Activated CD8-positive, alpha-beta memory T cell treated with anti-CD3 and anti-CD28 coated beads, Interleukin-2, amount 50 U/mL, for 1 hour (primary cell): ENCODE measurements around the gene BICDL1.

Experiments
- DNase-seq: peaks from one replicate; pipeline ENCODE4 v3.0.0-alpha.2; 2020; ENCODE audit errors: extremely low read depth

BICDL1 gene

DNA sequence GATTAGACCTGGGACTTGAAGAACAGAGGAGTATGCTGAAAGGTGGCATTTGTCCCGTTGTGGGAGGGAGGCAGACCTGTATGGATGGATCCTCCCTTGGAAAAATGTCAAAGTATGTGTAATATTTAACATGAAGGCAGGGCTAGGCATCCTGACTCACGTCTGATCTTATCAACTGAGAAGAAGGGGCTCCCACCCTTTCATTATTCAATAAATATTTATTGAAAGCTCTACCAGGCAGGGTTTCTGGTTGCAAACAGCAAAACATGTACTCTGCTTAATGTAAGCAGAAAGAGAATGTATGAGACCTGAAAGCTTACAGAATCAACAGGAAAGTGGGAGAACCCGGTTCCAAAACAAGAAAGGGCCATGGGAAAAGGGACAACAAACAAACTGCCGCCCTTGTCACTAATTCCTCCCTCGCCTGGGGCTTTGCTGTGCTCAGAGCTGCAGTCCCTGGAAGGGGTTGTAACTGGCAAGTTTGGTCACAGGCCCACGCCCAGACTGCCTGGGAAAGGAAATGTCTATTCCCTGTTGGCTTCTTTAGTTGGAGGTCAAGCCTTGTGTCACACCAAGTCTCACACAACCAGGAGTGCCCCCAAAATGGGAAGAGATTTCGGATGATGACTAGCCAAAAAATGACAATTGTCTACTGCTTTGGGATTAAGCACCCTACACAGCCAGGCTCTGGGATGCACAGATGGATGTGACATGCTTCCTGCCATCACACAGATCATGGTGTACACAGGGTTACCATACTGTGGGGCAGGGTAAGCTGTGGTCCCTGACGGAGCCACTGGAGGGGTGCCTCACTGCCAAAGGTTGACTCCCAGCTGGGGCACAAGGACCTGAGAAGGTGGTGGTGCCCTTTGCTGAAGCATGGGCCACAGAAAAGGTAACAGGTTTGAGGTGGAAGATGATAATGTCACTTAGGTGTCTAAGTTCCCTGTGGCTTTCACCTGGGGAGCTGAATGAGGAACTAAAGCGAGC is 90.7 kb downstream of the BICDL1 start:
- no peak for DNase-seq

DNA sequence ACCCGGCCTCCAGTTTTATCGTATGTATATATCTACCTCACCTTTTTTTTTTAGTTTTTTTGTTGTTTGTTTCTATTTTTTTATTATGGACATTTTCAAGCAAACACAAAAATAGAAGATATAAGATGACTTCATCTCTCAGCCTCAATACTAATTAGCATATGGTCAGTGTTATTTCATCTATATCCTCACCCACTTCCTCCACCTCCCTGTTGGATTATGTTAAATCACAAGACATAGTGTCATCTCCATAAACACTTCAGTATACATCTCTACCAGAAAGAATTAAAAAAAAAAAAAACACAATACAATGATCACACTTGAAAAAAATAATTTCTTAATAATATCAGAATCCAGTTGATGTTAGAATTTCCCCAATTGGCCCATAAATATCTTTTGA is 92.6 kb downstream of the BICDL1 start:
- DNase-seq, result no peak

DNA sequence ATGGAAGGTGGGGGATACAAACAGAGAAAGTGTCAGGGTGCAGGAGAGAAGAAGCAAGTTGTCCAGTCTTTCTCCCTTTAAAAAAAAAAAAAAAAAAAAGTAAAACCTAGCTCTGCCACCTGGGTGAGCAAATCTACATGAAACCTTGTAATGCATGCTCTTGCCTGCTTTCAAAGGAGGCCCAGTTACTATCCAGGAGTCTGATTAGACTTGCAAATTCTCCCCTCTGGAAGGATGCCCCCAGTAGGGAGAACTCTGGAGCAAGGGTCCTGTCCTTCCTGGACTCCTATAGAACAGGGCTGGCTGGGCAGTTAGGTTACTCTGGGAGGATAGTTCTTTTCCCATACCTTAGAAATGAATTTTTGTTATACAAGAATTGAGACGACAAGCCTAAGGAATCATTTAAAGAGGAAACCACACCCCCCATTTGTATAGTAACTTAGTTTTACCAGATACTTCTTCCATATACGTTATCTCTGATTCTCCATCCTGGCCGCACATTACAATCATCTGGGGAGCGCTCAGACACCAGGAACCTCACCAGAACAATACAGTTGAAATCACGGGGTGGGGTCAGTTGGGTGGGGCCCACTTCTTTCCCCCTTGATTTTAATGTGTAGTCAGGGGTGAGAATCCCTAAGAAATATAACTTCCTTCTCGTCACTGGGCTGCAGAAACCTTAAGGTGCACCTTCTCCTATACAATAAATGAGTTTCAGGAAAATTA is 97.0 kb downstream of the BICDL1 start:
- no peak for DNase-seq

DNA sequence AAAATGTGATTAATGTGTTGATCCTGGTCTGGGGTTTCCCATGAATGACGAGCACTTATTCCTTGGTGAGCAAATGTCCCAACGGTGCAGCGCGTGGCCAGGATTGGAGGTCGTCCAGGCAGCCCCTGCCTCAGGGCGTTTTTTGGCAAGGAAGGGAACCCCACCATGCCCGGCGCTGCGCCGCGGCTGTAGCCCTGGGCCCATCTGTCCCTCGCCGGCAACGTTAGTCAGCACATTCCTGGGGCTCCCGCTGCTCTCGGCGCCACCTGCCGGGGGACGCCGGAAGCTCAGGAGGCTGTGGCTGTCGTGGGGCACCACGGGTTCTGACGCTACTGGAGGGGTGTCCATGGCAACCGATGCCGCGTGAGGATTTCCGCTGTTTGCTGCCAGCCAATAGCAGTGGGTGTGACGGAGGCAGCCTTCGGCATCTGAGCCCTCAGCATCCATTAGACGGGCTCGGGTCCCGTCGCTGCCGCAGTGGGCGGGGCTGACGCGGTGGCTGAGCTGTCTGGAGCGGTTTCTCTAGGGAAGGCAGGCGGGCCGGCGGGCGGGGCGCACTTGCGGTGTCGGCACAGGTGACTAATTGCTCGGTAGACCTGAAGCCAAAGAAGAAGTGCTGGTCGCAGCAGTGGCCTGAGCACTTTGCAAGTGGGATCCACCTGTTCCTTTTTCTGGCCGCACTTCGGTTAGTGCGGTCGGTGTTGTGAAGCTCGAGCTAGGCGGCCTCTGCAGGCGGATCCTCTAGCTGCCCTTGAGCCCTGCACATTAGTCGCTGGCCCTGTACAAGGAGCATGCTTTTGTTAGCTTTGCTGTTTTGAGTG is 98.0 kb downstream of the BICDL1 start:
- peak; percentile 99 for DNase-seq

DNA sequence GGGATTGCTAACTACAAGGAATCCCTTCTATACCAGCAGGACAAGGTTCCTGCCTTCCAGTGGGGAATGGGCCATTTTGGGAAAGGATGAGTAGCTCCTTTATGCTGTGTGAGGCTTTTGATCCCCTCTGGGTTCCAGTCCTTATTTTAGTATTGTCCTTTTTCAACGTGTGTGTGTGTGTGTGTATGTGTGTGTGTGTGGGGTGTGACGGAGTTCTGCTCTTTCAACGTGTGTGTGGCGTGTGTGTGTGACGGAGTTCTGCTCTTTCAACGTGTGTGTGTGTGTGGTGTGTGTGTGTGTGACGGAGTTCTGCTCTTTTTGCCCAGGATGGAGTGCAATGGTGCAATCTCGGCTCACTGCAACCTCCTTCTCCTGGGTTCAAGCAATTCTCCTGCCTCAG is 100.1 kb downstream of the BICDL1 start:
- no peak for DNase-seq

DNA sequence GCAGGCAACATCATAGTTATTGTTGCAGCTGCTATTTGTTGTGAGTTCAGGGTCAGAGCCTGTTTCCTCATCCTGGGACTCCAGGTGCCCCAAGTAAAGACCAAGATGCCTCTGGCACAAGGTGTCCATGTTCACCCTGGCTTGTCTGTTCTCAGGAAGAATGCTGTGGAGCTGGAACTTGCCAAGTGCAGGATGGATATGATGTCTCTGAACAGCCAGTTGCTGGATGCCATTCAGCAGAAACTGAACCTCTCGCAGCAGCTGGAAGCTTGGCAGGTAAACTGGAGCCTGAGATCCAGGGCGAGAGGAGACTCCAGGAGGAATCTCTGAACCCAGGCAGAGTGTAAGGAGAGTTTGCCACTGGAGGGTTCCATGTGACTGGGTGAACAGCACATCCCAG is 100.8 kb downstream of the BICDL1 start:
- no peak for DNase-seq

DNA sequence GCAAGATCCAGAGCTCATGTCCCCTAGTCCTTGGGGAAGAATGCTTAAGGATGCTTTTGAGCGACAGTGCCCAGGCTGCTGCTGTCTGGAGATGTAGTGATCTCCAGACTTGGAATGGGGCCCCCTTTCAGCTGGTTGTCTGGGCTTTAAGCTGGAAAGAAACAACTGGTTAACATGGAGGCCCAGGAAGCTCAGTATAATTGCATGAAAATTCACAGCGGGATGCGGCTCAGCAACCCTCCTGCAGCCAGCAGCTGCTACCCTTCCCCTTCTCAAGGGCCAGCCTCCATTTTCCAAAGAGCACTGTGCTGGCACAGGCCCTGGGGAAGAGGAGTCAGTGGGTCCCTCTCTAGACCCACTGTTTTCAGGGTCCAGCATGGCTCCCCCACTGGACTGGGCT is 101.2 kb downstream of the BICDL1 start:
- no peak for DNase-seq

DNA sequence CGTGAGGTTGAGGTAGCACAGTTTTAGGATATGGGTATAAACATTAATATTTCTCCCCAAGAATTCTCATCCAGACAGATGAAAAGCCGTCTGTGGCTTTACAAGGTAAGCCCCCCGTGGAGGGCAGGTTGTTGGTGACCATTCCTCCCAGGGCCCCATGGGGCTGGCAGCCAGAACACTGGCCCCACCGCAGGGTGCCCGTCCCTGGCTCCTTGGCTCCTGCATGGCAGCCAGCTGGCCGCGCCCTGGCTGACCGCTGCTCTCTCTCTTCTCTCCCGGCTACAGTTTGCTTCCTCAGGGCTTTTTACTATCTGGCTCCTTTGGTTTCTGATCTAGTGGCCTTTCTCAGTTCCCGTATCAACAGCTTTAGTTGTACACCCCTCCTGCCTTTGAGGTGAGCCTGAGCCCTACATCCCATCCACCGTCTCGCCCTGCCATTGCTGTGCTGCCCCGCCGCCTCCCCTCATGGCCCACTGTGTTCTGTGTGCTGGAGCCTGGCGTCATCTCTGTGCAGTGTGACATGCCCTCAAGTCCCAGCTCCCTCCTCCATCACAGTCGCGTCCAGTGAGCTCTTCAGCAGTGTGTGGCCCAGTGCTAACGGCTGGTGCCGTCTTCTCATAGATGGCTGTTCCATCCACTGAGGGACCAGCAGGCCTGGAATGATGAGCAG is 101.7 kb downstream of the BICDL1 start:
- no peak for DNase-seq

DNA sequence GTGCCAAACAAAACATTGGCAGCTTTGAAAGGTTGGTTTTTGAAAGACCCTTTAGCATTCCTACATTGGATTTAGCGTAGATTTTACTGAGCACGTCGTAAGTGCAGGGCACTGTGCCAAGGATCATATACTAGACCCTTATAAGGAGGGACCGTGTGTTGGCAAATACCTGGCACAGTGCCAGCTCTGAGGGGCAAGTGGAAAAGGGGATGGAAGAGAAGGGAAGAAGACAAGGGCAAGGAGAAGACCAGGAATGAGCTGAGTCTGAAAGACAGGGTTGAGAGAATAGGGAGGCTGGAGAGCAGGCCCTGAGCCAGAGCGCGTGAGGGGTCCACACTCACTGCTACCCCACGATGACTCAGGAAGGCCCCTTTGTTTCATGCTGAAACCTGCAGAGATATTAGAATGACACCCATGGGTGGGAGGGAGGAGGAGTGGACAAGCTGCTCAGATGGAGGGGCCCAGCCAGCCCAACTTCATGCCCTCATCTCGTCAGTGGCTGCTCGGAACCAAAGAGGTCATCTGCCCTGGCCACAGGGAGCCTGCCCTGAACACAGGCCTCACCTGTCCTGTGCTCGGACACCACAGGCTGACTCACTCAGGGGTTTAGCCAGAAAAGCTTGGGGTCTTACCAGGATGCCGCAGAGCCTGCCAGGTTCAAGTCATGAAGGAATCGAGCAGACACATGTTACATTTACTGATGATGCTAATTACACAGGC is 102.5 kb downstream of the BICDL1 start:
- no peak for DNase-seq

DNA sequence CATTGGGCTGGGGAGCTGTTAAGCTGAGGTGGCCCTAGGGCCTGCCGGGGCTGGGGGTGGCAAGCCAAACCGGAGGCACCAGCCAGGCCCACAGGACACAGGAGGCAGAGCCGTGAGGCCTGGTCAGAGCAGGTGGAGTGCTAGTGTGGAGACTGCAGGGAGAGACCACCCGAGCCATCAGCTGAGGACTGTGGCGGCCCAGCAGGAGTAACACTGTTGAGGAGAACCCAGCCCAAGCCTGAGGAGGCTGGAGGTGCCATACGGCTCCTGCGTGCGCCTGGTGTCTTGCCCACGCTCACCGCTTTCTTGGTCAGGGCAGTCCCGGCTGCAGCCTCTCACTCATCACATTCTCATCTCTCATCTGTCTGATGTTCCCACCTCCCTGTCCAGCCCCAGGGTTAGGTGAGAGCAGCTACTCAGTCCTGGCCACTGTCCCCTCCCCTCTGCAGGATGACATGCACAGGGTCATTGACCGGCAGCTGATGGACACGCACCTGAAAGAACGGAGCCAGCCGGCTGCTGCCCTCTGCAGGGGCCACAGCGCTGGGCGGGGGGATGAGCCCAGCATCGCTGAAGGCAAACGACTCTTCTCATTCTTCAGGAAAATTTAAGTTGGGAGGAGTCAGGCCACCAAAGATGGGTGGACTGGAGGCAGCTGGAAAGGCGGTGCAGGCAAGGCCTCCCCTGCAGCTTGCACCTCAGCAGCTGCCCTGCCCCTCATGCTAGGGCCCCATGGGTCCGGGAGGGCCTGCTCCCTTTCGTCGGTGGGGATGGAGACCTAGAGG is 103.7 kb downstream of the BICDL1 start:
- DNase-seq, result no peak

DNA sequence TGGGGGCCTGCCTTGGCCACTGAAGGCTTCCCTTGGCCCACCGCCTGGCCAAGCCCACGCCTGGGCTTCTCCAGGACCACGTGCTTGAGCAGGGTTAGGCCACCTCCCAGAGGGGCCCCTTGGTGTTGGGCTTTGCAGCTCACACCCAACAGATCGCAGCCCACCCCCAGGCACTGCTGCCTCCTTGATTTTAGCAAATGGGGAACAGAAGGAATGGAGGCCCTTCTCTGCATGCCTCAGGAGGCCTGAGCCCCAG is 104.2 kb downstream of the BICDL1 start:
- no peak for DNase-seq

DNA sequence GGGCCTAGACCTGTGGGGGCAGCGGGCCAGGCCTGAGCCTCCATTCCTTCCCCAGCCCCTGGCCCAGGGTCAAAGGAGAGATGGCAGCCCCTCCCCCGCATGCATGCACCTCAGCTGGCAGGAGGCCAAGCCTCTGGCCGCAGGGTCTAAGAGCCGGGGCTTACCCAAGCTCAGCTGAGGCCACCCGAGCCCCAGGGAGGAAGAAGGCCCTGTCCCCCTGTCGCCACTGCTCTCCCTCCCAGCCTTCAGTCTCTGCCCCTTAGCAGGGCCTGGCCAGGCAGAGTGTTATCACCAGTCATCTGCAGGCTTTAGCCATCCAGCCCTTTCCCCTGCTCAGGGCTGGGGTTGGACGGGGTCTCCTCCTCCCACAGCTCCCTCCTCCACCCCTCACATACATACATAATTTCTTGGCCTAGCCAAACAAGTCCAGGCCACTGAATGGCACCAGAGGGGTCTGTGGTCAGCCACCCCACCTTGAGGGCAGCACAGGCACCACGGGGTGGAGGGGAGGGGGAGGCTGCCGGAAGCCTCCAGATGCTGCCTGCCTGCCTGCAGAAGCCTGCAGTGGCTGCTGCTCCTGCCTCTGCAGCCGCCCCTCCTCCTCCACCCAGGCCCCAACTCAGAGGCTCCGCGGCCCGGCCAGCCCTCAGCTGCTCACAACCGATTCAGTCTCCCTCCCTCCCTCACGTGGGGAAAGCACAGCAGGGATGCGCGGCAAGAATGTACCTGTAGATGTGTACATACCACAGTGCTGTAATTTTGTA is 104.7 kb downstream of the BICDL1 start:
- DNase-seq, result no peak

DNA sequence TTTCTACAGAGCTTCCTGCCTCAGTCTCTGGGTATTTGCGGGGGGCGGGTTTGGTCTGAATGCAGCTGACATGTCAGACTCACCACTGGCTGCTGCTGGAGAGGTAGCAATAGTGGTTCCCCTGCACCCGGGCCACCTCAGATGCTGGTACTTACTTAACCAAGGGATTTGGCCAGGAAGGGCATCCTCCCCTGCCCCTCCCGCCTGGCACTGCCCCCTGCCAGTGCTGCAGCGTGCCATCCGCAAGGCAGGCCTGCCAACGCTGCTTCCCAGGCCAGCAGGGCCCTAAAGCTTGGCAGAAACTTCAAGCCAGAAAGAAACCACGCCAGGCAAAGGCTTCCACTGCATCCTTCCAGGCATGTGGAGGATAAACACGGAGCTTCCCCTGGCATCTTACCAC is 105.4 kb downstream of the BICDL1 start:
- no peak for DNase-seq

DNA sequence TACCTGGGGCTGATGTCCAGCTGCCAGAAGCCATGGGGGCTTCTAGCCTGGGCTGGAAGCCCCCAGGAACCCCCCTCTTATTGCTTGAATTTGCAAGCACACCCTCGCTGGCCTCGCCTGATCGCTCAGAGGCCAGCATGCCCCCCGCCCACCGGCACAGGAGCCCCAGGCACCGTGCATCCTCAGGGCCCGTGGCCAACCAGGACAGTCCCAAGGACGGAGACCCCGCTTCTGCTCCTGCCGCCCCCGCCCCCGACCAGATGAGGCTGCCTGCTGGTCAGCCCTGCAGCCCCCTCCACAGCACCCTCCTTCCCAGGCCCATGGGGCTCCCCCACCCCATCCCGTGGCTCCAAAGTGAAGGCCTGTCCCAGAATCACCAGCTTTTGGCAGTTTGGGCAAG is 106.3 kb downstream of the BICDL1 start:
- DNase-seq, result no peak

DNA sequence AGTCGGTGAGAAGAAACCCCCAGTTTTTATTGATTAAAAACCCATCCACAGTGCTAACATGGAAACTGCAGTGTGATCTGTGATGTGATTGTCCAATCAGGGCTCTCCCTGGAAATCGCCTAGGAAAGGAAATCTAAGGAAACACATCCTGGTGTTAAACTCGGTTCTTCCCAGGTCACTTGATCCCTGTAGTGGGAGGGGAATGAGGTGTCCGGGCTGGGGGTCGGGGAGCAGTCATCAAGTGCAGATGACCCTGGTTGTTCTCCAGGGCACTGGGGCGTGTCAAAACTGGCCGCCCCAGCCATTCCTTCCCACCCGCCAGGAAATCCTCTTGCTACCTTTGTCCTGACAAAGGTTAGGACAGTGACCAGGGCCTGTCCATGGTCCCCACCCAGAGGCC is 106.7 kb downstream of the BICDL1 start:
- DNase-seq, result no peak

DNA sequence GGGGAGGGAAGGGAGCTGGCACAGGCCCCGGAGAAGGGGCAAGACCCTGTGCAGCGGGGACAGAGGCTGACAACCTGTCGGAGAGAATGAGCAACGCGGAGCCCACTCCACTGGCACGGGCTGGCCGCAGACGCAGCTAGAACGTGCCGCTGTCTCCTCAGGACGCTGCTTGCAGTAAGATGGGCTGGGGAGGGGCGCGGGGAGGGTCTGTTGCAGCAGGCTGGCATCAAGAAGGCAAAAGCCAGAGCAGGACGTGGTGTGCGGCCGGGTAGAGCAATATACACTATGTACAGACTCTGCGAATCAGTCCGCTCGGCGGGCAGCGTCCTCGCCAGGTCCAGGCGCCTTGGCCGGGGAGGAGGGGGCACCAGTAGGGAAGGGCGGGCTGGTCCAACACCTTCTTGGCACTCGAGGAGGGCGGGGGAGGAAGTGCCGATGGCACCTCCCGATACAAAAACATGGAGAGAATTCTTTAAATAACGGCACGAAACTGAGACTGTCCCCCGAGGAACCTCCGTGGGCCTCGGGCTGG is 107.7 kb downstream of the BICDL1 start:
- no peak for DNase-seq

DNA sequence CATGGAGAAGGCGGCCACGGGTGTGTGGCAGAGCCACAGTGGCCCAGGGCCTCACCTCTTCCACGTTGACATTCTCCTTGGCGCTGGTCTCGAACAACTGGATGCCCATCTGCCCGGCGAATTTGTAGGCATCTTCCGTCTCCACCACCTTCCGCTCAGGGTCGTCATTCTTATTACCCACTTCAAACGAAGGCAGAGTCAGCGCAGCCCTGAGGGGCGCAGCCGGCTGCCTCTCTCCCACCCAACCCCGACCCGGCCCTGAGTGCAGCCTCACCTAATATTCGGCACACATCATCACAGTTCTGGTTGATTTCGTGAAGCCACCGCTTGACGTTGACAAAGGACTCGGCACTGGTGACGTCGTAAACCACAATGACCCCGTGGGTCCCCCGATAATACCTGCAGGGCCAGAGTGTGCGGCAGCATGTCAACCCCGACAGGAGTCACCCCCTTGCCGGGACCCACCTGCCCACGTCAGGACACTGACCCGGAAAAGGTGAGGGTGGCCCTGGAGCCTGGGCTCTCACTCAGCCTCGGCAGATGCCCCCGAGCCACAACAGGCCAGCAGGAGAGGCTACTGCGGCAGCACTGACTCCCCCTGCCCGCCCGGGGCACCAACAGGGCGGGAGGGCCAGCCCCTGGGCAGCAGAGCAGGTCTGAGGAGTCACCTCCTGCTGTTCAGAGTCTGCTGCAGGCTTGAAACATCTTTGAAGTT is 109.9 kb downstream of the BICDL1 start:
- DNase-seq, result no peak

DNA sequence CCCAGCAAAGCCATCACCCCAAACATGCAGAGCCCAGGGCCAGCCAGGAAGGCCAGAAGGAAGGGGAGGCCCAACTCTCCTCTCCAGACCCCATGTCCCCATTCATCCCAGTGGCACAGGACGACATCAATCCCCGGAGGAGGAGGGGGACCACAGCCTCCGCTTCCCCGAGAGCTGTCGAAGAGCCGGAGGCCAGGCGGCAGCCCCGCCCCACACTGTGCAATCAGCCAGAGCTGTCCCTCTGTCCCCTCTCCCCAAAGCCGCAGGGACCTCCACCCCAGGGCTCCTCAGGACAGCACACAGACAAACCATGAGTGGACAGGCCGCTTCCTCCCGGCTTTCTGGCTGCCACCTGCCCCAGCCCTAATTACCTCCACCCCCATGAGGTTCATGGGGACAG is 110.7 kb downstream of the BICDL1 start:
- no peak for DNase-seq

DNA sequence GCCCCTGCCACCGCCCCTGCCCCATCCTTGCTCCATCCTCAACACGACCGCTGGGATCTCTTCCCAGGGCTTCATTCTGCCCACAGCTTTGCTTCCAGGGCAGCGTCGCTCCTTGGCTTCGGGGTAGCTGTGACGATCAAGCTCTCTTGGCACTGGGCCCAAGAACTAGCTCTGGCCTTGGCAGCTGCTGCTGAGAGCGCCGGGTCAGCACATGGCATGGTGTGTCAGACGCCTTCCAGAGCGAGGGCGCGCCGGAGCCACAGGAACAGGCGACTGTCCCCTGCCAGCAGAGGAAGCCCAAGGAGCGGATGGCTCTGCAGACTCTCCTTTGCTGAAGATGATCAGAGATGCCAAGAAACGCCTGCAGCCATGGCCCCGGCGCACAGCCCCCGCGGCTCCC is 111.6 kb downstream of the BICDL1 start:
- DNase-seq, result no peak
